OCI-LY7 (cell line): ENCODE results near the gene KLF11. TPM values are rescaled to one million over a fixed set of nuclear protein-coding genes. Genes with fewer than 3 reads are reported as not detected.

Experiments used
- BruUV-seq: library from RNA; stranded (reverse); fragments of 400-500 nt; replicated peaks from 2 replicates; lab custom pipeline; 2021; lab: Mats Ljungman, UMichigan
- CTCF ChIA-PET: fragments of 300-600 bp; sonication (Branson Sonifier 250); formaldehyde crosslinking; loops from one replicate; lab custom pipeline; 2022; ENCODE audit warnings: antibody characterized with exemption; ENCODE audit not compliant: unreplicated experiment; lab: Charles Lee
- POLR2A ChIA-PET: fragments of 300-600 bp; sonication (Branson Sonifier 250); formaldehyde crosslinking; loops from one replicate; lab custom pipeline; 2022; ENCODE audit warnings: antibody characterized with exemption; lab: Charles Lee
- DNase-seq: peaks from one replicate; pipeline ENCODE4 v3.0.0-alpha.2; 2015; ENCODE audit warnings: low spot score
- H2AFZ ChIP-seq: fragments of 200-600 bp; sonication (generic), shearing (Covaris generic); 2 replicates; pipeline ENCODE4 v1.6.1; 2014; ENCODE audit warnings: mild to moderate bottlenecking, antibody characterized with exemption, low read length, moderate library complexity
- H3K27ac ChIP-seq: fragments of 200-600 bp; sonication (generic); 2 replicates; pipeline ENCODE4 v1.5.1; 2014; ENCODE audit warnings: mixed run types, low read depth, mild to moderate bottlenecking, moderate library complexity, low read length, inconsistent platforms; ENCODE audit not compliant: poor library complexity, severe bottlenecking
- H3K36me3 ChIP-seq: fragments of 200-600 bp; sonication (generic); 2 replicates; pipeline ENCODE4 v1.6.1; 2014; ENCODE audit warnings: mild to moderate bottlenecking, antibody characterized with exemption, low read length, moderate library complexity, mixed read lengths; ENCODE audit not compliant: insufficient read depth
- H3K4me1 ChIP-seq: fragments of 200-600 bp; sonication (generic); 2 replicates; pipeline ENCODE4 v1.5.1; 2014; ENCODE audit warnings: mild to moderate bottlenecking, low read length; ENCODE audit not compliant: insufficient read depth, poor library complexity, severe bottlenecking
- H3K4me2 ChIP-seq: fragments of 200-600 bp; sonication (generic); 2 replicates; pipeline ENCODE4 v1.6.1; 2014; ENCODE audit warnings: mild to moderate bottlenecking, low read length
- H3K4me3 ChIP-seq: fragments of 200-600 bp; sonication (generic); 2 replicates; pipeline ENCODE4 v1.5.1; 2014; ENCODE audit warnings: mild to moderate bottlenecking, low read depth, low read length; ENCODE audit not compliant: poor library complexity, severe bottlenecking
- H3K79me2 ChIP-seq: fragments of 200-600 bp; sonication (generic); 2 replicates; pipeline ENCODE4 v1.6.1; 2016; ENCODE audit warnings: low read depth, mild to moderate bottlenecking, low read length, moderate library complexity, mixed read lengths; ENCODE audit not compliant: insufficient read depth
- H3K9me2 ChIP-seq: fragments of 200-600 bp; sonication (generic); 2 replicates; pipeline ENCODE4 v1.6.1; 2016; ENCODE audit warnings: mild to moderate bottlenecking, low read length, mixed read lengths; ENCODE audit not compliant: insufficient read depth
- H3K9me3 ChIP-seq: fragments of 200-600 bp; sonication (generic); 2 replicates; pipeline ENCODE4 v1.6.1; 2014; ENCODE audit warnings: mild to moderate bottlenecking, mixed run types, low read length, mixed read lengths
- H4K20me1 ChIP-seq: fragments of 200-600 bp; sonication (generic); 2 replicates; pipeline ENCODE4 v1.6.1; 2014; ENCODE audit warnings: mild to moderate bottlenecking, antibody characterized with exemption, low read length, moderate library complexity, mixed read lengths; ENCODE audit not compliant: insufficient read depth
- EZH2phosphoT487 ChIP-seq: fragments of 200-600 bp; sonication (generic); IDR thresholded peaks from 2 replicates; pipeline ENCODE4 v1.6.1; 2018; ENCODE audit warnings: low read depth, borderline replicate concordance, mild to moderate bottlenecking, mixed run types, antibody characterized with exemption, low read length, moderate library complexity, mixed read lengths
- intact Hi-C: fragments of 100-400 bp; cut with micrococcal nuclease; formaldehyde crosslinking; loops from one replicate; pipeline ENCODE4 v1.10.0; 2022; ENCODE audit not compliant: unreplicated experiment
- total RNA-seq, 2 experiments: library from RNA; depleted of rRNA in 1 of 2; stranded (reverse); fragments of >200 nt in 1 of 2; shearing (Covaris generic) in 1 of 2; gene quantifications; 2 replicates each; pipeline ENCODE4 v1.2.3, GENCODE V29; 2014 to 2022
- TF ChIP-seq, protein P1 (sequence below): fragments of 200-600 bp; sonication (generic); conservative IDR thresholded peaks from 2 replicates; pipeline ENCODE4 v1.5.1; 2014; ENCODE audit warnings: mild to moderate bottlenecking, antibody characterized with exemption, low read length, moderate library complexity, mixed read lengths

The KLF11 gene
- total RNA-seq, 2 experiments from 2014 or later, result 6.5 to 14.9 TPM

DNA sequence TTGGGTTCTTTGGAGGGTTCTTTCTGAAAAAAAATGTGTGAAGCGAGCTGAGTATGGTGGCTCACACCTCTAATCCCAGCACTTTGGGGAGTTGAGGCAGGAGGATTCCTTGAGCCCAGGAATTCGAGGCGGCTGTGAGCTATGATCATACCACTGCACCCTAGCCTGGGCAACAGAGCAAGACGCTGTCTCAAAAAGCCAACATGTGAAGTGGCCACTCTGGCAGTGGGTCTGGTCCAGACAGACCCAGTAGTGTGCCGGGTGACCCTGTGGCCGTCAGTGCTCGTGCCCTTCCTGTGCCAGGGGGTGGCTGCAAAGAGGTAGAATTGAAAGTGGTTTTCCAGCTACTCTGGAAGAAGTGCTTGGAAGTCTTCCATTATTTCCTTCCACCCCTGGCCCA lies 11.6 kb downstream of the KLF11 start:
- H3K27ac ChIP-seq, result no peak overlapping the region
- no peaks in the 10 kb centered on the region for H3K4me1 ChIP-seq
- no peaks in the 10 kb centered on the region for H4K20me1 ChIP-seq
- H3K9me3 ChIP-seq, result no peaks in the 10 kb centered on the region
- ChIA-PET POLR2A (no interaction called here), CTCF (no interaction called here)
- no peak overlapping the region for H3K4me2 ChIP-seq
- BruUV-seq, result no TSS peak
- H3K36me3 ChIP-seq, result peaks cover 25% of the 10 kb centered on the region; the same call in 1 of the 2 replicates
- no peak for TF ChIP-seq EZH2phosphoT487
- TF ChIP-seq, protein P1, sequence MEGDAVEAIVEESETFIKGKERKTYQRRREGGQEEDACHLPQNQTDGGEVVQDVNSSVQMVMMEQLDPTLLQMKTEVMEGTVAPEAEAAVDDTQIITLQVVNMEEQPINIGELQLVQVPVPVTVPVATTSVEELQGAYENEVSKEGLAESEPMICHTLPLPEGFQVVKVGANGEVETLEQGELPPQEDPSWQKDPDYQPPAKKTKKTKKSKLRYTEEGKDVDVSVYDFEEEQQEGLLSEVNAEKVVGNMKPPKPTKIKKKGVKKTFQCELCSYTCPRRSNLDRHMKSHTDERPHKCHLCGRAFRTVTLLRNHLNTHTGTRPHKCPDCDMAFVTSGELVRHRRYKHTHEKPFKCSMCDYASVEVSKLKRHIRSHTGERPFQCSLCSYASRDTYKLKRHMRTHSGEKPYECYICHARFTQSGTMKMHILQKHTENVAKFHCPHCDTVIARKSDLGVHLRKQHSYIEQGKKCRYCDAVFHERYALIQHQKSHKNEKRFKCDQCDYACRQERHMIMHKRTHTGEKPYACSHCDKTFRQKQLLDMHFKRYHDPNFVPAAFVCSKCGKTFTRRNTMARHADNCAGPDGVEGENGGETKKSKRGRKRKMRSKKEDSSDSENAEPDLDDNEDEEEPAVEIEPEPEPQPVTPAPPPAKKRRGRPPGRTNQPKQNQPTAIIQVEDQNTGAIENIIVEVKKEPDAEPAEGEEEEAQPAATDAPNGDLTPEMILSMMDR, result no peak
- no peak overlapping the region for H2AFZ ChIP-seq
- H3K4me3 ChIP-seq, result no peak overlapping the region
- intact Hi-C loops, result no loop called here
- H3K79me2 ChIP-seq, result no peaks in the 10 kb centered on the region
- DNase-seq, result no peak
- no peaks in the 10 kb centered on the region for H3K9me2 ChIP-seq

DNA sequence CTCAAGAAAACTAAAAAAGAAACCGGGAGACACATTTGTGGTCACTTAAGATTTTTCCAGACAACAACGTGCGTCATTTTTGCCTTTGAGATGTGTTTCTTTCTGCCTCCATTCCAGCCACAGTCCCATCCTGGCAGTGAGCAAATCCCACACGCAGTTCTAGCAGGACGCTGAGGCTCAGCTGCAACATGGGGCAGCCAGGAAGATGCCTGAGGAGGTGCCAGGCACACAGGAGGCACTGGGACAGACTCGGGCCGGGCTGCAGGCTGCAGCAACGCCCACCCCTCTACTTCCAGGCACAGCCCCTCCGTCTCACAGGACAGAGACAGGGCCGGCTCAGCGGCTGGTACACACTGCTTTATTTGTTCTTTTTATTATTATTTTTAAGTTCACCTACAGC lies 13.1 kb downstream of the KLF11 start:
- TF ChIP-seq, protein P1, result no peak
- no peak for TF ChIP-seq EZH2phosphoT487
- no TSS peak for BruUV-seq
- no peaks in the 10 kb centered on the region for H3K9me2 ChIP-seq
- intact Hi-C loops, result no loop called here
- no peak overlapping the region for H2AFZ ChIP-seq
- H3K79me2 ChIP-seq, result no peaks in the 10 kb centered on the region
- no peak overlapping the region for H3K4me2 ChIP-seq
- no peak overlapping the region for H3K27ac ChIP-seq
- peaks cover 25% of the 10 kb centered on the region; the same call in 1 of the 2 replicates for H3K36me3 ChIP-seq
- no peaks in the 10 kb centered on the region for H3K9me3 ChIP-seq
- no peaks in the 10 kb centered on the region for H3K4me1 ChIP-seq
- H4K20me1 ChIP-seq, result no peaks in the 10 kb centered on the region
- ChIA-PET CTCF (no interaction called here), POLR2A (no interaction called here)
- no peak overlapping the region for H3K4me3 ChIP-seq
- no peak for DNase-seq

DNA sequence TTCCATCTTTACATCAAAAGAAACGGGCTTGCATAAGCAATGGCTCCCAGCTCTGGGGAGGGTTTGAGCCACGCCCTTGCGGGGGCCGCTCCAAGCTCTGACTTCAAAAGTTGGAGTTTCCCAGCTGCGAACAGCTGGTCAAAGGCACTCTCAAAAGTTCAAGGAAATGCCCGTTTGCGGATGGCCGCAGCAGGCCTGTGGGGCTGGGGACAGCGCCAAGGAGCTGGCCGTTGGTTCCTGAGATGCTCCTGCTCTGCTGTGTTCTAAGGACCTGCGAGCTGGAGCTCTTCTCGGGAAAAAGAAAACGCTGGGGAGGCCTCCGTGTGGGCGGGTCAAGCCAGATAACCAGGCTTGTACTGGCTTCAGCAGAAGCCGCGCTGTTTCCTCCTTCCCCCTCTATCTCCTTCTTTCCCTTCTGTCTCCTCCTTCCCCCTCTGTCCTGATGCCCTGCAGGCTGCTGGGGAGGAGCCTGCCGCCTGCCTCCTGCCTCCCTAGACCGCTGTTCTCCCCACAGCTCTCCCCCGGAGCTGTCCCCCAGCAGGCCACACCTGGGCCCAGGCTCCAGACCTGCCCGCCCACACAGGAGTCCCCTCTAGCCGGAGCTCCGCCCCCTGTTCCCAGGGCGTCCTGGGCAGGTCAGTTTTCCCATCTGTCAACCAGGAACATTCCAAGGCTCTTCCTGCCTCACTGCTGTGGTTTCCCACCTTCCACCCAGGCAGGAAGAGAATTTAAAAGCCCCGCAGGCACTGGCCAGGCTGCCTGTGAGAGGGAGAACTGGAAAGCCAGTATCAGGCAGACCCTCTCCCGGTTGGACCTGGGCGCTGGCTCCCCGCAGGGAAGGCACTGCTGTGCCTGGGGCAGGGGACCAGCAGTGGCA lies 14.1 kb downstream of the KLF11 start:
- Histone ChIP-seq H3K4me2 (no peak overlapping the region), H3K4me3 (no peak overlapping the region), H3K27ac (no peak overlapping the region), H3K9me3 (no peaks in the 10 kb centered on the region), H3K9me2 (no peaks in the 10 kb centered on the region), H3K36me3 (peaks cover 18% of the 10 kb centered on the region; the same call in 1 of the 2 replicates), H4K20me1 (no peaks in the 10 kb centered on the region), H3K4me1 (no peaks in the 10 kb centered on the region), H2AFZ (no peak overlapping the region), H3K79me2 (no peaks in the 10 kb centered on the region)
- no peak for DNase-seq
- no TSS peak for BruUV-seq
- ChIA-PET CTCF (interaction anchor here (1.0 kb wide), 1 partner anchor 11 kb away, joined by 3 read pairs; no protein-coding TSS in a partner anchor), POLR2A (interaction anchor here (0.6 to 0.7 kb wide), 2 partner anchors 14 to 36 kb away, joined by 3 to 5 read pairs; no protein-coding TSS in a partner anchor)
- TF ChIP-seq, protein P1, result no peak
- no peak for TF ChIP-seq EZH2phosphoT487
- intact Hi-C loops, result no loop called here
